PFSK-1 (cell line): ENCODE data around the gene ORM1.

ENCODE experiments used
- FOXP2 ChIP-seq: optimal IDR thresholded peaks from 2 replicates; pipeline ENCODE3; 2011; ENCODE audit warnings: borderline replicate concordance, control low read depth, inconsistent platforms; ENCODE audit not compliant: insufficient read depth; ENCODE audit errors: extremely low read length, extremely low read depth
- POLR2AphosphoS5 ChIP-seq: IDR thresholded peaks from 2 replicates; pipeline ENCODE4 v1.6.1; 2012; ENCODE audit warnings: low read depth, mild to moderate bottlenecking, control low read depth, low read length, moderate library complexity
- REST ChIP-seq, 2 experiments: IDR thresholded peaks; 2 replicates each; pipeline versions ENCODE4 v1.6.1 to v1.8.0; 2011 to 2012; ENCODE audit warnings: low read depth in 2 of 2, low read length in 2 of 2, control low read depth in 1 of 2, inconsistent platforms in 1 of 2, mild to moderate bottlenecking in 1 of 2, moderate library complexity in 1 of 2; ENCODE audit not compliant: insufficient read depth in 1 of 2
- SIN3A ChIP-seq: IDR thresholded peaks from 2 replicates; pipeline ENCODE4 v1.6.1; 2012; ENCODE audit warnings: mild to moderate bottlenecking, low read length, moderate library complexity, borderline replicate concordance; ENCODE audit not compliant: insufficient read depth
- TAF1 ChIP-seq: IDR thresholded peaks from 2 replicates; pipeline ENCODE4 v1.6.1; 2012; ENCODE audit warnings: low read length, control low read depth, borderline replicate concordance; ENCODE audit not compliant: insufficient read depth

The ORM1 gene

GRCh38 chr9:114314256-114314867 is 8.5 kb upstream of the ORM1 start:
- TF ChIP-seq REST (IDR thresholded peaks at IDR 0.05; ENCODE audit: insufficient read depth in 1 of 2, low read depth in 2 of 2, low read length in 2 of 2) = no peak
- no peak for TF ChIP-seq FOXP2
- TF ChIP-seq TAF1 = no peak
- TF ChIP-seq POLR2AphosphoS5 = no peak
- no peak for TF ChIP-seq SIN3A

- no peak for TF ChIP-seq REST (IDR thresholded peaks at IDR 0.05; ENCODE audit: insufficient read depth in 1 of 2, low read depth in 2 of 2, low read length in 2 of 2)
- no peak for TF ChIP-seq TAF1
- TF ChIP-seq POLR2AphosphoS5 = no peak
- TF ChIP-seq FOXP2 = no peak
- TF ChIP-seq SIN3A = no peak
Measured at GRCh38 chr9:114314881-114315722, 7.8 kb upstream of the ORM1 start.

GRCh38 chr9:114315723-114316363 is 7.1 kb upstream of the ORM1 start:
- TF ChIP-seq POLR2AphosphoS5 (no peak), FOXP2 (no peak), SIN3A (no peak), REST (IDR thresholded peaks at IDR 0.05; ENCODE audit: insufficient read depth in 1 of 2, low read depth in 2 of 2, low read length in 2 of 2) (no peak), TAF1 (no peak)

GRCh38 chr9:114316605-114317230 is 6.2 kb upstream of the ORM1 start:
- TF ChIP-seq FOXP2 (no peak), TAF1 (no peak), POLR2AphosphoS5 (no peak), REST (IDR thresholded peaks at IDR 0.05; ENCODE audit: insufficient read depth in 1 of 2, low read depth in 2 of 2, low read length in 2 of 2) (no peak), SIN3A (no peak)
